GM18520 (cell line): Measurements from ENCODE around the gene CDK6.
"Not testable (repeated sequence)": the region's sequence is repeated elsewhere in the genome, so short reads cannot be mapped to it uniquely, and the experiment has no call there.

Source experiments
- ATAC-seq: cut with Tn5 transposase; IDR thresholded peaks from one replicate; pipeline ENCODE4 v1.9.1; 2021; ENCODE audit not compliant: unreplicated experiment

CDK6 gene

GRCh38 chr7:92604517-92604916 is 231.9 kb downstream of the CDK6 start:
- ATAC-seq, result not testable (repeated sequence)

GRCh38 chr7:92603089-92603445 is 233.3 kb downstream of the CDK6 start:
- ATAC-seq, result no peak

GRCh38 chr7:92602352-92603088 is 233.9 kb downstream of the CDK6 start:
- ATAC-seq, result no peak

- peak; percentile 48 for ATAC-seq
Observed at GRCh38 chr7:92598310-92598981, 237.9 kb downstream of the CDK6 start.

GRCh38 chr7:92595281-92595680 is 241.1 kb downstream of the CDK6 start:
- no peak for ATAC-seq

GRCh38 chr7:92594746-92595145 is 241.6 kb downstream of the CDK6 start:
- ATAC-seq, result no peak

GRCh38 chr7:92590711-92591310 is 245.6 kb downstream of the CDK6 start:
- ATAC-seq, result no peak

- ATAC-seq, result no peak
Observed at GRCh38 chr7:92589056-92589455, 247.3 kb downstream of the CDK6 start.

GRCh38 chr7:92588561-92588960 is 247.8 kb downstream of the CDK6 start:
- ATAC-seq, result no peak

GRCh38 chr7:92586841-92587240 is 249.5 kb downstream of the CDK6 start:
- ATAC-seq, result no peak

GRCh38 chr7:92586403-92586802 is 250.0 kb downstream of the CDK6 start:
- ATAC-seq, result no peak

- ATAC-seq, result no peak
Observed at GRCh38 chr7:92584953-92585352, 251.4 kb downstream of the CDK6 start.

GRCh38 chr7:92582948-92583347 is 253.4 kb downstream of the CDK6 start:
- ATAC-seq, result no peak

- ATAC-seq, result no peak
Observed at GRCh38 chr7:92576296-92576695, 260.1 kb downstream of the CDK6 start.

- no peak for ATAC-seq
Observed at GRCh38 chr7:92569137-92569536, 267.2 kb downstream of the CDK6 start.

GRCh38 chr7:92567460-92567859 is 268.9 kb downstream of the CDK6 start:
- no peak for ATAC-seq

- no peak for ATAC-seq
Observed at GRCh38 chr7:92563345-92563744, 273.0 kb downstream of the CDK6 start.

GRCh38 chr7:92560602-92561001 is 275.8 kb downstream of the CDK6 start:
- no peak for ATAC-seq

- ATAC-seq, result no peak
Observed at GRCh38 chr7:92557808-92558362, 278.5 kb downstream of the CDK6 start.

- no peak for ATAC-seq
Observed at GRCh38 chr7:92557249-92557648, 279.1 kb downstream of the CDK6 start.
